Stimulated activated CD8-positive, alpha-beta memory T cell treated with anti-CD3 and anti-CD28 coated beads, Interleukin-12 subunit alpha, Interleukin-12 subunit beta, amount 100 ng/mL, for 24 hours (primary cell): ENCODE results near the gene SULT1A3.
"Not testable (repeated sequence)": the region's sequence is repeated elsewhere in the genome, so short reads cannot be mapped to it uniquely, and the experiment has no call there.

Source experiments
- DNase-seq: peaks from one replicate; pipeline ENCODE4 v3.0.0-alpha.2; 2020; ENCODE audit errors: extremely low read depth

SULT1A3 gene

GRCh38 chr16:30199049-30199448, at the start of gene SULT1A3:
Gene SULT1A3 (plus strand): TSS chr16:30199255. CDS start chr16:30200729, 1,474 bp downstream.
- not testable (repeated sequence) for DNase-seq

DNA sequence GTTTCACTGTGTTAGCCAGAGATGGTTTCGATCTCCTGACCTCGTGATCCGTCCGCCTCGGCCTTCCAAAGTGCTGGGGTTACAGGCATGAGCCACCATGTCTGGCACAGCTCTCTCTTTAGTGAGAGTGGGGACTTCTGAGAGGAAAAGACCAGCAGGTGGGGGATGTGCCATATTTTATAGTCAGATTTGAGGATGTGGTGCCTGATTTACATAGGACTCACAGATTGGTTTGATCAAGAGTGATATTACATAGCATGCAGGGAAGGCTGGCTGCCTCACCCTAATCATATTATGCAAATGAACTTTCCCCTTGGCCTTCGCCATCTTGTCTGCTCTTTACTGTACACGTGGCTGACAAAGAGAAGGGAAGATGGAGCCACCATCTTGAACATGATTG, 48.0 kb upstream of the SULT1A3 start:
- DNase-seq = no peak

DNA sequence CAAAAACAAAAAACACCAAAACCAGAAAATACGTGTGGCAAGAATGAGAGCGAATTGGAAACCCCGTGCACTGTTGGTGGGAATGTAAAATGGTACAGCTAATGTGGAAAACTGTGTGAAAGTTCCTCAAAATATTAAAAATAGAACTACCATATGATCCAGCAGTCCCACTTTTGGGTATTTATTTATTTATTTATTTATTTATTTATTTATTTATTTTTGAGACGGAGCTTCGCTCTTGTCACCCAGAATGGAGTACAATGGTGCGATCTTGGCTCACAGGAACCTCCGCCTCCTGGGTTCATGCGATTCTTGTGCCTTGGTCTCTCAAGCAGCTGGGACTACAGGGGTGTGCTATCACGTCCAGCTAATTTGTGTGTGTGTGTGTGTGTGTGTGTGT, 46.5 kb upstream of the SULT1A3 start:
- no peak for DNase-seq

DNA sequence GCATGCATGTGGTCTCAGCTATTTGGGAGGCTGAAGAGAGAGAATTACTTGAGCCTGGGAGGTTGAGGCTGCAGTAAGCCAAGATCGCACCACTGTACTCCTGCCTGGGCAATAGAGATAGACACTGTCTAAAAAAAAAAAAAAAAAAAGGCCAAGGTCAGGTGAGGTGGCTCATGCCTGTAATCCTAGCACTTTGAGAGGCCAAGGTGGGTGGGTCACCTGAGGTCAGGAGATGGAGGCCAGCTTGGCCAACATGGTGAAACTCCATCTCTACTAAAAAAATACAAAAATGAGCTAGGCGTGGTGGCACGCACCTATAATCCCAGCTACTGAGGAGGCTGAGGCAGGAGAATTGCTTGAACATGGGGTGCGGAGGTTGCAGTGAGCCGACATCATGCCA, 43.9 kb upstream of the SULT1A3 start:
- DNase-seq = no peak

GRCh38 chr16:30157214-30157613, 41.8 kb upstream of the SULT1A3 start:
- no peak for DNase-seq

DNA sequence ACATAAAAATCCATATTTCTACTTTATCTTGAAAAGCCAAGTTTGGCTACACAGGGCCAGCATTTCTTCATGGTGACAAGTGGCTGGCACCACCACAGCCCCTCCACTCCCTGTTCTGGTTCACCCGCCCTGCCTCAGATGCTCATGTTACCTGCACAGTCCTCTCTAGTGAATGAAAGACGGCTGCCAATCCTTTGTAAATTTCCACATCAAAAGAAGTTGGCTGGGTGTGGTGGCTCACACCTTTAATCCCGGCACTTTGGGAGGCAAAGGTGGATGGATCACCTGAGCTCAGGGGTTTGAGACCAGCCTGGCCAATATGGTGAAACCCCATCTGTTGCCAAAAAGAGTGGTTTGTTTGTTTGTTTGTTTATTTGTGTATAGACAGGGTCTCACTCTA, 35.5 kb upstream of the SULT1A3 start:
- DNase-seq = no peak

- no peak for DNase-seq
These were observed 32.7 kb upstream of the SULT1A3 start for GRCh38 chr16:30166202-30166902.

DNA sequence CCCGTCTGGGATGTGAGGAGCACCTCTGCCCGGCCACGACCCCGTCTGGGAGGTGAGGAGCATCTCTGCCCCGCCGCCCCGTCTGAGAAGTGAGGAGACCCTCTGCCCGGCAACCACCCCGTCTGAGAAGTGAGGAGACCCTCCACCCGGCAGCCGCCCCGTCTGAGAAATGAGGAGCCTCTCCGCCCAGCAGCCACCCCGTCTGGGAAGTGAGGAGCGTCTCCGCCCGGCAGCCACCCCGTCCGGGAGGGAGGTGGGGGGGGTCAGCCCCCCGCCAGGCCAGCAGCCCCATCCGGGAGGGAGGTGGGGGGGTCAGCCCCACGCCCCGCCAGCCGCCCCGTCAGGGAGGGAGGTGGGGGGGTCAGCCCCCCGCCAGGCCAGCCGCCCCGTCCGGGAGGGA, 30.3 kb upstream of the SULT1A3 start:
- DNase-seq = not testable (repeated sequence)

- DNase-seq = not testable (repeated sequence)
These were observed 29.6 kb upstream of the SULT1A3 start for GRCh38 chr16:30169416-30169815.

GRCh38 chr16:30170145-30170544, 28.9 kb upstream of the SULT1A3 start:
- DNase-seq = not testable (repeated sequence)

DNA sequence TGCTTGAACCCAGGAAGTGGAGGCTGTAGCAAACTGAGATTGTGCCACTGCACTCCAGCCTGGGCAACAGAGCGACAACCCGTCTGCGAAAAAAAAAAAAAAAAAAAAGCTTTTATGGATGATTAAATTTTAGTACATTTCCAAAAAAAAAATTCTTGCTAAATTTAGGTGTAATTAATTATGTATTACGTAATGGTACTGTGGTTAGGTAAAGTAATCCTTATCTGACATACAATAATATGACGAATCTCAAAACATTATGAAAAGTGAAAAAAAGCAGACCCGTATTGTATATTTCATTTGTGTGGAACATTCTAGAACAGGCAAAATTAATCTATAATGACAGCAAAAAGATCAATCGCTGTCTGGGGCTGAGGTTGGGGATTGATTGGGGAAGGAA, 26.0 kb upstream of the SULT1A3 start:
- DNase-seq = no peak

GRCh38 chr16:30176876-30177275, 22.2 kb upstream of the SULT1A3 start:
- DNase-seq = not testable (repeated sequence)

- no peak for DNase-seq
These were observed 19.9 kb upstream of the SULT1A3 start for GRCh38 chr16:30179195-30179594.

DNA sequence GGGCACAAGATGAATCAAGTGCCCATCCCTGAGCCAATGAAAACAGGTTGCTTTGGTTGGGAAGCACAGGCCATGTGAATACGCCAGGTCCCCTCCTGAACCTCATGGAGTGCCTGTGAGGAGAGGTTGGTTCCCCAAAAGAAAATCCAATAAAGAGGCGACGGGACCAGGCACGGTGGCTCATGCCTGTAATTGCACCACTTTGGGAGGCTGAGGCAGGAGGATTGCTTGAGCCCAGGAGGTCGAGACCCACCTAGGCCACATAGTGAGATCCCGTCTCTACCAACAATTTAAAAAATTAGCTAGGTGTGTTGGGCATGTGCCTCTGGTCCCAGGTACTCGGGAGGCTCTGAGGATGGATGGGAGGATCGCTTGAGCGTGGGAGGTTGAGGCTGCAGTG, 19.1 kb upstream of the SULT1A3 start:
- no peak for DNase-seq

- DNase-seq = no peak
These were observed 18.3 kb upstream of the SULT1A3 start for GRCh38 chr16:30180741-30181140.

- DNase-seq = peak; percentile 70
These were observed 15.6 kb upstream of the SULT1A3 start, which contains the start of gene CORO1A for GRCh38 chr16:30183233-30184095. Gene CORO1A (plus strand): TSS chr16:30183602. CDS start chr16:30185210, 1,608 bp downstream.

DNA sequence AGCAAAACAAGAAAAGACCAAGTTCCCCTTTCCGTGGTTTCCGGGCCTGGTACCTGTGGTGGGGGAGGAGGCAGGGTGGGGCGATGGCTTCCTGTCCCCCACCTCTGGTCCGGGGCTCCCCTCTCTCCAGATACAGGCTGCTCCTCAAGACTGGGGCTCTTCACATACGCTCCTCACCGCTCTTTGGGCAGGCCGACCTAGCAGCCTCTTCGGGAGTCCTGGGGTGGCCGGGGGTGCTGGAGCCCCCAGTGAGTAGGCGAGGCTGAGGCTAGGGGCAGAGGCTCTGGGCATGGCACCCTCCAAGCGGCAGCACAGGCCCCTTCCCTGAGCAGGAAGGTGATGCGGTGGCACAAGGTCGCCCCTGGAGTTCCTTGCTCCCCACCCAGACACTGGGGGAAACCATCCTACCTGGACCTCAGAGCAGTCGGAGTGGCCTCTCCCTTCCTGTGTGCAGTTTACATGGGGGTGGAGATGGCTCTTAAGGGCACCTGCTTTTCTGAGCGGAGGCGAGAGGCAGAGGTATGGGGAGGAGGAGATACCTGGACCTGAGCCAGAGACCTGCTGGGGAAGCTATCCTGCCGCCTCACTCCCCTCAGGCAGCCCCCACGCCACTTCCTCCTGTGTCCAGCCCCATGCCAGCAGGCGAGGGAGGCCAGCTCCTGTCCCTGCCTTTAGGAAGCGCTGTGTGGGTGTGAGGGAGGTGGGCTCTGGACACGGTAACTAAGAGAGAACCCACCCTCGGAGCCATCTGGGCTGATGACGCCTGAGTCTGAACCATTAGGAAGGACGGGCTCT, 14.8 kb upstream of the SULT1A3 start:
- peak; percentile 30 for DNase-seq

DNA sequence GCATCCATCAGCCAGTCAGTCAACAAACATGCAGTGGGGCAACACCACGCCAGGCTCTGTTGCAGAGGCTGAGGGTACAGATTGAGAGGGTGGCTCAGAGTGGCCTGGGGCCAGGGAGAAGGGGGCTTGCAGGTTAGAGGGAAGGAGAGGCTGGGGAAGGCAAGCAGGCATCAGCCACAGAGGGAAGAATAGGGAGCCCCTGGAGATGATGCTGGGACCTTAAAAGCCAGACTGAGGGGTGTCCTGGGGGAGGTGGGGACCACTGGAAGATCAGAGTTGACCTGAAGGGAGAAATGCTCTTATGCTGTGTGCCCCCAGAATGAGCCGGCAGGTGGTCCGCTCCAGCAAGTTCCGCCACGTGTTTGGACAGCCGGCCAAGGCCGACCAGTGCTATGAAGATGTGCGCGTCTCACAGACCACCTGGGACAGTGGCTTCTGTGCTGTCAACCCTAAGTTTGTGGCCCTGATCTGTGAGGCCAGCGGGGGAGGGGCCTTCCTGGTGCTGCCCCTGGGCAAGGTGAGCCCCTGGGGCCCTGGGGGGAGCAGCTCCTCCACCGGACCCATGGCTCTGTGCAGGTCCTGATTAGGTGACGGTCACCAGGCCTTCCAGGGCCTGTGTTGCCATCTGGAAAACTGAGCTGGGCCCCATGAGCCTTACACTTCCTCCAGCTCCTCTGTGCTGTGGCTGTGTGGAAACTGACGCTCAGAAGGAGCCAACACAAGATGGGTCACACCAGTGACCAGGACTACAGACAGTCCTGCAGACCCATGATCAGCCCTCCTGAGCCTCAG, 14.0 kb upstream of the SULT1A3 start:
- DNase-seq = peak; percentile 7

- peak; percentile 59 for DNase-seq
These were observed 13.2 kb upstream of the SULT1A3 start for GRCh38 chr16:30185683-30186421.

DNA sequence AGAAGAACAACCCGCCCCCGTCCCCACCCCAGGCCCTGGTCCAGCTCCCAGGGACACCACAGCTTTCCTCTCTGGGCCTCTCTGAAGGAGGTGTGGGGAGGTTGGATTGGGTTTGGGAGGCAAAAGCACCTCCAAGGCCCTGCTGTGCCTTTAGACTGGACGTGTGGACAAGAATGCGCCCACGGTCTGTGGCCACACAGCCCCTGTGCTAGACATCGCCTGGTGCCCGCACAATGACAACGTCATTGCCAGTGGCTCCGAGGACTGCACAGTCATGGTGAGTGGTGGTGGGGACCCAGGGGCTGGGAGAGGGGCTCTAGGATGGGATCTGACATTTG, 12.6 kb upstream of the SULT1A3 start:
- DNase-seq = no peak
